ENCODE measurements around the gene PRKD1. TPM values are rescaled to one million over a fixed set of nuclear protein-coding genes. Genes with fewer than 3 reads are reported as not detected.

The PRKD1 gene
- total and polyA plus RNA-seq, 2 of the 13 experiments (the other 11 are each of a cell fraction or from before 2014, with no cell fraction given) = 0.22 to 1.3 TPM

GRCh38 chr14:29741909-29742401 lies 185.7 kb downstream of the PRKD1 start:
- CTCF ChIA-PET (ENCODE audit: low intra/inter-chr PET ratio, low total read pairs) = no interaction called here
- 8% methylated on average over 5 of the region's 5 CpGs for WGBS (ENCODE audit: low lambda C conversion rate)
- H3K36me3 ChIP-seq (replicated peaks in 1 of 2; ENCODE audit: control insufficient read depth in 1 of 2, insufficient read depth in 2 of 2, low read length in 2 of 2) = no peaks in the 10 kb centered on the region
- in situ Hi-C loops (cut with HindIII; ENCODE audit: extremely low pct_ligation_motif_present, low pct_unique_long_range_greater_than_20kb) = no loop called here
- H3K4me2 ChIP-seq (ENCODE audit: low read depth, low read length) = no peak overlapping the region
- DNase-seq (ENCODE audit: low spot score) (no peak), ATAC-seq (no peak), FAIRE-seq (no peak)
- H3K27me3 ChIP-seq (ENCODE audit: control insufficient read depth in 1 of 2, insufficient read depth in 2 of 2, low read length in 2 of 2) = no peaks in the 10 kb centered on the region
- POLR2A ChIA-PET = no interaction called here
- no peak overlapping the region for H3K9ac ChIP-seq (ENCODE audit: insufficient read depth, low read depth, low read length)
- H3K27ac ChIP-seq (ENCODE audit: extremely low read length, insufficient read depth, low read length) = no peak overlapping the region
- H2AFZ ChIP-seq (ENCODE audit: low read length) = no peak overlapping the region
- H3K4me3 ChIP-seq (replicated peaks in 1 of 3; ENCODE audit: insufficient read depth in 1 of 3, low read depth in 2 of 3, low read length in 3 of 3) = no peak overlapping the region
- H3K79me2 ChIP-seq (ENCODE audit: insufficient read depth, low read length) = no peaks in the 10 kb centered on the region
- BruUV-seq (replicated peaks) = no TSS peak
- H3K4me1 ChIP-seq (ENCODE audit: insufficient read depth, low read length) = no peaks in the 10 kb centered on the region
- H3K9me3 ChIP-seq (ENCODE audit: low read length) = peaks cover 90% of the 10 kb centered on the region
- no peaks in the 10 kb centered on the region for H4K20me1 ChIP-seq (ENCODE audit: insufficient read depth, low read length)
- intact Hi-C loops (cut with micrococcal nuclease; ENCODE audit: unreplicated experiment) = no loop called here
- TF ChIP-seq AGO2 (optimal IDR thresholded peaks at IDR 0.05; ENCODE audit: low read depth, low read length) (no peak), BATF2 (CRISPR knock-in tag; IDR thresholded peaks at IDR 0.05) (no peak), MTA1 (CRISPR knock-in tag; IDR thresholded peaks at IDR 0.05; ENCODE audit: borderline replicate concordance) (no peak), AKAP8 (CRISPR knock-in tag; IDR thresholded peaks at IDR 0.05) (no peak), ZNF10 (CRISPR knock-in tag; IDR thresholded peaks at IDR 0.05; ENCODE audit: borderline replicate concordance, low read depth) (no peak), CREB3 (CRISPR knock-in tag; IDR thresholded peaks at IDR 0.05) (no peak), NFKBIZ (CRISPR knock-in tag; IDR thresholded peaks at IDR 0.05) (no peak), IKZF4 (CRISPR knock-in tag; IDR thresholded peaks at IDR 0.05; ENCODE audit: borderline replicate concordance, low read depth, not compliant biosample characterization) (no peak), ZNF879 (CRISPR knock-in tag; IDR thresholded peaks at IDR 0.05) (no peak), ZXDC (CRISPR knock-in tag; IDR thresholded peaks at IDR 0.05) (no peak)
- TF ChIP-seq, protein P1, sequence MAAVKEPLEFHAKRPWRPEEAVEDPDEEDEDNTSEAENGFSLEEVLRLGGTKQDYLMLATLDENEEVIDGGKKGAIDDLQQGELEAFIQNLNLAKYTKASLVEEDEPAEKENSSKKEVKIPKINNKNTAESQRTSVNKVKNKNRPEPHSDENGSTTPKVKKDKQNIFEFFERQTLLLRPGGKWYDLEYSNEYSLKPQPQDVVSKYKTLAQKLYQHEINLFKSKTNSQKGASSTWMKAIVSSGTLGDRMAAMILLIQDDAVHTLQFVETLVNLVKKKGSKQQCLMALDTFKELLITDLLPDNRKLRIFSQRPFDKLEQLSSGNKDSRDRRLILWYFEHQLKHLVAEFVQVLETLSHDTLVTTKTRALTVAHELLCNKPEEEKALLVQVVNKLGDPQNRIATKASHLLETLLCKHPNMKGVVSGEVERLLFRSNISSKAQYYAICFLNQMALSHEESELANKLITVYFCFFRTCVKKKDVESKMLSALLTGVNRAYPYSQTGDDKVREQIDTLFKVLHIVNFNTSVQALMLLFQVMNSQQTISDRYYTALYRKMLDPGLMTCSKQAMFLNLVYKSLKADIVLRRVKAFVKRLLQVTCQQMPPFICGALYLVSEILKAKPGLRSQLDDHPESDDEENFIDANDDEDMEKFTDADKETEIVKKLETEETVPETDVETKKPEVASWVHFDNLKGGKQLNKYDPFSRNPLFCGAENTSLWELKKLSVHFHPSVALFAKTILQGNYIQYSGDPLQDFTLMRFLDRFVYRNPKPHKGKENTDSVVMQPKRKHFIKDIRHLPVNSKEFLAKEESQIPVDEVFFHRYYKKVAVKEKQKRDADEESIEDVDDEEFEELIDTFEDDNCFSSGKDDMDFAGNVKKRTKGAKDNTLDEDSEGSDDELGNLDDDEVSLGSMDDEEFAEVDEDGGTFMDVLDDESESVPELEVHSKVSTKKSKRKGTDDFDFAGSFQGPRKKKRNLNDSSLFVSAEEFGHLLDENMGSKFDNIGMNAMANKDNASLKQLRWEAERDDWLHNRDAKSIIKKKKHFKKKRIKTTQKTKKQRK (IDR thresholded peaks at IDR 0.05; ENCODE audit: low read length) = no peak
- TF ChIP-seq, protein P2, sequence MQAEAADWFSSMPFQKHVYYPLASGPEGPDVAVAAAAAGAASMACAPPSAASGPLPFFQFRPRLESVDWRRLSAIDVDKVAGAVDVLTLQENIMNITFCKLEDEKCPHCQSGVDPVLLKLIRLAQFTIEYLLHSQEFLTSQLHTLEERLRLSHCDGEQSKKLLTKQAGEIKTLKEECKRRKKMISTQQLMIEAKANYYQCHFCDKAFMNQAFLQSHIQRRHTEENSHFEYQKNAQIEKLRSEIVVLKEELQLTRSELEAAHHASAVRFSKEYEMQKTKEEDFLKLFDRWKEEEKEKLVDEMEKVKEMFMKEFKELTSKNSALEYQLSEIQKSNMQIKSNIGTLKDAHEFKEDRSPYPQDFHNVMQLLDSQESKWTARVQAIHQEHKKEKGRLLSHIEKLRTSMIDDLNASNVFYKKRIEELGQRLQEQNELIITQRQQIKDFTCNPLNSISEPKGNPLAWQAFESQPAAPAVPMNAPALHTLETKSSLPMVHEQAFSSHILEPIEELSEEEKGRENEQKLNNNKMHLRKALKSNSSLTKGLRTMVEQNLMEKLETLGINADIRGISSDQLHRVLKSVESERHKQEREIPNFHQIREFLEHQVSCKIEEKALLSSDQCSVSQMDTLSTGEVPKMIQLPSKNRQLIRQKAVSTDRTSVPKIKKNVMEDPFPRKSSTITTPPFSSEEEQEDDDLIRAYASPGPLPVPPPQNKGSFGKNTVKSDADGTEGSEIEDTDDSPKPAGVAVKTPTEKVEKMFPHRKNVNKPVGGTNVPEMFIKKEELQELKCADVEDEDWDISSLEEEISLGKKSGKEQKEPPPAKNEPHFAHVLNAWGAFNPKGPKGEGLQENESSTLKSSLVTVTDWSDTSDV (CRISPR knock-in tag; IDR thresholded peaks at IDR 0.05) = no peak

All from HepG2 (cell line).